Measurements from ENCODE around the gene OR6N1. TPM values are rescaled to one million over a fixed set of nuclear protein-coding genes. Genes with fewer than 3 reads are reported as not detected.

Gene OR6N1
- total RNA-seq, 1 experiment from 2014 or later: not detected

- no TSS peak for BruUV-seq (replicated peaks)
- H3K36me3 ChIP-seq (ENCODE audit: control insufficient read depth in 1 of 2, insufficient read depth in 2 of 2, low read length in 2 of 2): no peaks in the 10 kb centered on the region
- RAD21 ChIA-PET (ENCODE audit: low non-redundant PET in 1 of 2, low total read pairs in 2 of 2, uncharacterized antibody in 2 of 2, unreplicated experiment in 2 of 2): no interaction called here
- no peak overlapping the region for H3K27ac ChIP-seq (ENCODE audit: low read depth, low read length)
- no peaks in the 10 kb centered on the region for H4K20me1 ChIP-seq (ENCODE audit: insufficient read depth)
- H2AFZ ChIP-seq (ENCODE audit: low read depth, low read length, poor library complexity, severe bottlenecking): no peak overlapping the region
- ATAC-seq: no peak
- CTCF ChIA-PET: no interaction called here
- no peaks in the 10 kb centered on the region for H3K27me3 ChIP-seq (ENCODE audit: insufficient read depth, low read length)
- no peak for DNase-seq (ENCODE audit: low read depth, low spot score)
- H3K79me2 ChIP-seq (ENCODE audit: insufficient read depth, low read length): no peaks in the 10 kb centered on the region
- no peaks in the 10 kb centered on the region for H3K9me2 ChIP-seq (ENCODE audit: insufficient read depth)
- intact Hi-C loops (cut with micrococcal nuclease): no loop called here
- H3K9ac ChIP-seq (ENCODE audit: low read length): no peak overlapping the region
- peaks cover 0 to 3% of the 10 kb centered on the region in 2 experiments; a peak in 1 of 4 replicates for H3K9me3 ChIP-seq (ENCODE audit: control insufficient read depth in 1 of 2, insufficient read depth in 1 of 2, low read depth in 1 of 2, low read length in 2 of 2)
- no peak overlapping the region for H3K4me3 ChIP-seq (replicated peaks in 1 of 2; ENCODE audit: low read depth in 1 of 2, low read length in 2 of 2)
- POLR2A ChIA-PET: no interaction called here
- no peak overlapping the region for H3K4me2 ChIP-seq (ENCODE audit: low read length)
- no peaks in the 10 kb centered on the region for H3K4me1 ChIP-seq (ENCODE audit: control insufficient read depth in 1 of 2, insufficient read depth in 2 of 2, low read length in 2 of 2)
- TF ChIP-seq MAX (IDR thresholded peaks at IDR 0.05): no peak
- TF ChIP-seq SRF (IDR thresholded peaks at IDR 0.05; ENCODE audit: low read depth): no peak
- TF ChIP-seq ELF1 (IDR thresholded peaks at IDR 0.05; ENCODE audit: borderline replicate concordance, low read depth): no peak
- no peak for TF ChIP-seq SIN3A (IDR thresholded peaks at IDR 0.05; ENCODE audit: low read depth)
- TF ChIP-seq POLR2A (IDR thresholded peaks at IDR 0.05; ENCODE audit: borderline replicate concordance, extremely low read depth, insufficient read depth, insufficient read length): no peak
- TF ChIP-seq CEBPB (IDR thresholded peaks at IDR 0.05; ENCODE audit: low read depth): no peak
- no peak for TF ChIP-seq ZFX (IDR thresholded peaks at IDR 0.05)
- no peak for TF ChIP-seq JUND (IDR thresholded peaks at IDR 0.05)
- TF ChIP-seq FOSL1 (IDR thresholded peaks at IDR 0.05; ENCODE audit: low read depth): no peak
- TF ChIP-seq CTCF (IDR thresholded peaks at IDR 0.05 in 2 of 3, conservative IDR thresholded peaks at IDR 0.05 in 1 of 3; ENCODE audit: borderline replicate concordance in 1 of 3, insufficient read depth in 1 of 3, low read depth in 2 of 3, low read length in 2 of 3): no peak
- no peak for TF ChIP-seq EZH2phosphoT487 (IDR thresholded peaks at IDR 0.05; ENCODE audit: borderline replicate concordance)
- TF ChIP-seq EGR1 (IDR thresholded peaks at IDR 0.05; ENCODE audit: low read depth): no peak
- no peak for TF ChIP-seq RAD21 (IDR thresholded peaks at IDR 0.05; ENCODE audit: low read depth)
- TF ChIP-seq SP1 (IDR thresholded peaks at IDR 0.05; ENCODE audit: low read depth): no peak
- no peak for TF ChIP-seq ATF3 (IDR thresholded peaks at IDR 0.05)
- TF ChIP-seq REST (IDR thresholded peaks at IDR 0.05; ENCODE audit: low read depth): no peak
- TF ChIP-seq CBX3 (IDR thresholded peaks at IDR 0.05; ENCODE audit: low read depth): no peak
Measured at GRCh38 chr1:158806916-158807536, 35.0 kb upstream of the OR6N1 start.
